AG09319 (cell line): Measurements from ENCODE around the gene CCDC54.

Source experiments
- DNase-seq: peaks from one replicate; pipeline ENCODE4 v3.0.0-alpha.2; 2010; ENCODE audit warnings: low read depth; ENCODE audit errors: extremely low read depth
- CTCF ChIP-seq: IDR thresholded peaks from 2 replicates; pipeline ENCODE4 v1.5.1; 2011; ENCODE audit warnings: low read depth, mild to moderate bottlenecking, inconsistent platforms, low read length, moderate library complexity

Gene CCDC54

GRCh38 chr3:107370907-107371306 is 6.3 kb upstream of the CCDC54 start:
- no peak for DNase-seq
- TF ChIP-seq CTCF, result no peak

GRCh38 chr3:107372506-107372905 is 4.7 kb upstream of the CCDC54 start:
- no peak for TF ChIP-seq CTCF
- DNase-seq, result no peak

GRCh38 chr3:107373896-107374295 is 3.3 kb upstream of the CCDC54 start:
- no peak for TF ChIP-seq CTCF
- no peak for DNase-seq

GRCh38 chr3:107375682-107376081 is 1.6 kb upstream of the CCDC54 start:
- DNase-seq, result no peak
- TF ChIP-seq CTCF, result no peak

GRCh38 chr3:107382631-107383030 is 5.4 kb downstream of the CCDC54 start:
- no peak for TF ChIP-seq CTCF
- DNase-seq, result no peak

GRCh38 chr3:107384428-107384827 is 7.2 kb downstream of the CCDC54 start:
- no peak for TF ChIP-seq CTCF

GRCh38 chr3:107384907-107385306 is 7.7 kb downstream of the CCDC54 start:
- DNase-seq, result no peak
- TF ChIP-seq CTCF, result no peak

More at GRCh38 chr3:107384428-107384827, 7.2 kb downstream of the CCDC54 start:
- no peak for DNase-seq
